Activated T-cell treated with anti-CD3 and anti-CD28 coated beads, Interleukin-2, amount 50 U/mL, for 24 hours (primary cell): ENCODE measurements around the gene RBFOX2.
"Not testable (repeated sequence)": the region's sequence is repeated elsewhere in the genome, so short reads cannot be mapped to it uniquely, and the experiment has no call there.

Experiments used
- DNase-seq: peaks from one replicate; pipeline ENCODE4 v3.0.0-alpha.2; 2020
- H3K27ac Mint-ChIP-seq: 2 replicates; pipeline ENCODE4 v1.8.0; 2020; ENCODE audit warnings: mild to moderate bottlenecking, mixed read lengths
- H3K27me3 Mint-ChIP-seq: 2 replicates; pipeline ENCODE4 v1.8.0; 2020; ENCODE audit warnings: mixed read lengths
- H3K36me3 Mint-ChIP-seq: 2 replicates; pipeline ENCODE4 v1.8.0; 2020; ENCODE audit warnings: low read depth, mixed read lengths
- H3K4me1 Mint-ChIP-seq: 2 replicates; pipeline ENCODE4 v1.8.0; 2020; ENCODE audit warnings: low read depth, mixed read lengths
- H3K4me3 Mint-ChIP-seq: 2 replicates; pipeline ENCODE4 v1.8.0; 2020; ENCODE audit warnings: mild to moderate bottlenecking, moderate library complexity, mixed read lengths
- H3K9me3 Mint-ChIP-seq: 2 replicates; pipeline ENCODE4 v1.8.0; 2020; ENCODE audit warnings: mixed read lengths

RBFOX2 gene

GRCh38 chr22:36026741-36027140 lies 1.9 kb downstream of the RBFOX2 start:
- Mint-ChIP-seq H3K4me1 (peaks cover 36% of the 10 kb centered on the region), H3K27ac (no peak overlapping the region), H3K36me3 (no peaks in the 10 kb centered on the region), H3K9me3 (no peaks in the 10 kb centered on the region), H3K4me3 (no peak overlapping the region), H3K27me3 (peaks cover 6% of the 10 kb centered on the region)
- DNase-seq: no peak

GRCh38 chr22:36022697-36023096 lies 5.9 kb downstream of the RBFOX2 start:
- H3K4me3 Mint-ChIP-seq: no peak overlapping the region
- no peaks in the 10 kb centered on the region for H3K36me3 Mint-ChIP-seq
- peaks cover 7% of the 10 kb centered on the region for H3K27me3 Mint-ChIP-seq
- DNase-seq: no peak
- no peak overlapping the region for H3K27ac Mint-ChIP-seq
- H3K4me1 Mint-ChIP-seq: peaks cover 26% of the 10 kb centered on the region
- no peaks in the 10 kb centered on the region for H3K9me3 Mint-ChIP-seq

- Mint-ChIP-seq H3K4me3 (no peak overlapping the region), H3K9me3 (no peaks in the 10 kb centered on the region), H3K27me3 (peaks cover 3% of the 10 kb centered on the region), H3K27ac (no peak overlapping the region), H3K4me1 (peaks cover 21% of the 10 kb centered on the region), H3K36me3 (no peaks in the 10 kb centered on the region)
- no peak for DNase-seq
Observed at GRCh38 chr22:36022162-36022561, 6.5 kb downstream of the RBFOX2 start.

- H3K9me3 Mint-ChIP-seq: no peaks in the 10 kb centered on the region
Observed at GRCh38 chr22:36021606-36022153, 6.9 kb downstream of the RBFOX2 start.

GRCh38 chr22:36020865-36021264 lies 7.8 kb downstream of the RBFOX2 start:
- H3K9me3 Mint-ChIP-seq, H3K36me3 Mint-ChIP-seq, H3K4me3 Mint-ChIP-seq, H3K27ac Mint-ChIP-seq, H3K27me3 Mint-ChIP-seq, DNase-seq: not testable (repeated sequence)
- peaks cover 19% of the 10 kb centered on the region for H3K4me1 Mint-ChIP-seq

More at GRCh38 chr22:36021606-36022153, 6.9 kb downstream of the RBFOX2 start:
- Mint-ChIP-seq H3K4me3 (no peak overlapping the region), H3K27ac (no peak overlapping the region), H3K27me3 (peaks cover 3% of the 10 kb centered on the region), H3K4me1 (peaks cover 19% of the 10 kb centered on the region), H3K36me3 (no peaks in the 10 kb centered on the region)
- no peak for DNase-seq

GRCh38 chr22:36017651-36018091 lies 11.0 kb downstream of the RBFOX2 start:
- H3K9me3 Mint-ChIP-seq: no peaks in the 10 kb centered on the region
- no peak overlapping the region for H3K27ac Mint-ChIP-seq
- H3K4me1 Mint-ChIP-seq: peaks cover 12% of the 10 kb centered on the region
- no peak overlapping the region for H3K4me3 Mint-ChIP-seq
- DNase-seq: no peak
- peaks cover 6% of the 10 kb centered on the region for H3K27me3 Mint-ChIP-seq
- no peaks in the 10 kb centered on the region for H3K36me3 Mint-ChIP-seq

- Mint-ChIP-seq H3K36me3 (no peaks in the 10 kb centered on the region), H3K9me3 (no peaks in the 10 kb centered on the region), H3K27me3 (peaks cover 12% of the 10 kb centered on the region), H3K4me3 (no peak overlapping the region), H3K4me1 (peaks cover 3% of the 10 kb centered on the region), H3K27ac (no peak overlapping the region)
- no peak for DNase-seq
Observed at GRCh38 chr22:36016684-36017083, 11.9 kb downstream of the RBFOX2 start.

GRCh38 chr22:36015811-36016529 lies 12.7 kb downstream of the RBFOX2 start:
- Mint-ChIP-seq H3K27ac (no peak overlapping the region), H3K4me1 (no peaks in the 10 kb centered on the region)

GRCh38 chr22:36015155-36015810 lies 13.3 kb downstream of the RBFOX2 start:
- Mint-ChIP-seq H3K4me1 (no peaks in the 10 kb centered on the region), H3K27me3 (peaks cover 13% of the 10 kb centered on the region), H3K9me3 (no peaks in the 10 kb centered on the region), H3K36me3 (no peaks in the 10 kb centered on the region), H3K4me3 (no peak overlapping the region), H3K27ac (no peak overlapping the region)
- no peak for DNase-seq

More at GRCh38 chr22:36015811-36016529, 12.7 kb downstream of the RBFOX2 start:
- Mint-ChIP-seq H3K9me3 (no peaks in the 10 kb centered on the region), H3K36me3 (no peaks in the 10 kb centered on the region), H3K27me3 (peaks cover 13% of the 10 kb centered on the region), H3K4me3 (no peak overlapping the region)
- no peak for DNase-seq

- H3K4me3 Mint-ChIP-seq: no peak overlapping the region
- H3K27ac Mint-ChIP-seq: no peak overlapping the region
- no peaks in the 10 kb centered on the region for H3K36me3 Mint-ChIP-seq
- peaks cover 13% of the 10 kb centered on the region for H3K27me3 Mint-ChIP-seq
- no peak for DNase-seq
- H3K4me1 Mint-ChIP-seq: no peaks in the 10 kb centered on the region
- no peaks in the 10 kb centered on the region for H3K9me3 Mint-ChIP-seq
Observed at GRCh38 chr22:36014546-36015074, 14.0 kb downstream of the RBFOX2 start.

- no peaks in the 10 kb centered on the region for H3K9me3 Mint-ChIP-seq
- no peak overlapping the region for H3K4me3 Mint-ChIP-seq
- H3K4me1 Mint-ChIP-seq: no peaks in the 10 kb centered on the region
- H3K36me3 Mint-ChIP-seq: no peaks in the 10 kb centered on the region
- peaks cover 10% of the 10 kb centered on the region for H3K27me3 Mint-ChIP-seq
- DNase-seq: no peak
- no peak overlapping the region for H3K27ac Mint-ChIP-seq
Observed at GRCh38 chr22:36012332-36012731, 16.3 kb downstream of the RBFOX2 start.

GRCh38 chr22:36010882-36011281 lies 17.7 kb downstream of the RBFOX2 start:
- H3K4me3 Mint-ChIP-seq: no peak overlapping the region
- peaks cover 14% of the 10 kb centered on the region for H3K27me3 Mint-ChIP-seq
- H3K9me3 Mint-ChIP-seq: no peaks in the 10 kb centered on the region
- no peak overlapping the region for H3K27ac Mint-ChIP-seq
- no peak for DNase-seq
- no peaks in the 10 kb centered on the region for H3K4me1 Mint-ChIP-seq
- no peaks in the 10 kb centered on the region for H3K36me3 Mint-ChIP-seq

GRCh38 chr22:36010090-36010489 lies 18.5 kb downstream of the RBFOX2 start:
- H3K36me3 Mint-ChIP-seq: no peaks in the 10 kb centered on the region
- DNase-seq: no peak
- H3K9me3 Mint-ChIP-seq: no peaks in the 10 kb centered on the region
- no peak overlapping the region for H3K27ac Mint-ChIP-seq
- peaks cover 15% of the 10 kb centered on the region for H3K27me3 Mint-ChIP-seq
- no peak overlapping the region for H3K4me3 Mint-ChIP-seq
- no peaks in the 10 kb centered on the region for H3K4me1 Mint-ChIP-seq

GRCh38 chr22:36009085-36009484 lies 19.5 kb downstream of the RBFOX2 start:
- H3K4me1 Mint-ChIP-seq: no peaks in the 10 kb centered on the region
- no peak overlapping the region for H3K27ac Mint-ChIP-seq
- H3K36me3 Mint-ChIP-seq: no peaks in the 10 kb centered on the region
- DNase-seq: no peak
- H3K4me3 Mint-ChIP-seq: no peak overlapping the region
- H3K27me3 Mint-ChIP-seq: peaks cover 22% of the 10 kb centered on the region
- no peaks in the 10 kb centered on the region for H3K9me3 Mint-ChIP-seq

GRCh38 chr22:36008565-36008964 lies 20.1 kb downstream of the RBFOX2 start:
- H3K4me1 Mint-ChIP-seq: no peaks in the 10 kb centered on the region
- no peaks in the 10 kb centered on the region for H3K9me3 Mint-ChIP-seq
- no peak overlapping the region for H3K4me3 Mint-ChIP-seq
- no peak overlapping the region for H3K27ac Mint-ChIP-seq
- peaks cover 23% of the 10 kb centered on the region for H3K27me3 Mint-ChIP-seq
- no peak for DNase-seq
- H3K36me3 Mint-ChIP-seq: no peaks in the 10 kb centered on the region
